Stimulated activated CD8-positive, alpha-beta memory T cell treated with anti-CD3 and anti-CD28 coated beads, Interleukin-12 subunit alpha, Interleukin-12 subunit beta, amount 100 ng/mL, for 4 hours (primary cell): ENCODE measurements around the gene SLC13A4.
"Not testable (repeated sequence)": the region's sequence is repeated elsewhere in the genome, so short reads cannot be mapped to it uniquely, and the experiment has no call there.

Experiments used
- DNase-seq: peaks from one replicate; pipeline ENCODE4 v3.0.0-alpha.2; 2020; ENCODE audit warnings: low read depth

Gene SLC13A4

DNA sequence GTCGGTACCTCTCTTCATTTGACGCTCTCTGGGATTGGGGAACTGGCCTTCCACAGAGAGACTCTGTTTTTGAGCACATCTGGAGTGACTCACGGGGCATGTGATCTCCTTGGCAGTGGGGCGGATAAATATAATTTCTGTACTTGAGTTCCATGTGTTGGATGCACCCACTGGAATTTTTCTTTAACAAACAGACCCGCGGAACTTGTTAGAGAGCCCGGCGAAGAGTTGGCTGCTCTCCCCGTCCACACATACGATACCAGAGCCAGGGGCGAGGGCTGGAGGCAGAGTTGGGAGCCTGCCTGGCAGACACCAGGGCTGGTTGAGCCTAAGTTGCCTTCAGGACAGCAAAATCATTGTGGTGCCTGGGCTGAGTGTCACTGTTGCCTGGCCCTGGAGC is 20.8 kb upstream of the SLC13A4 start, which contains the start of gene FAM180A:
Gene FAM180A (minus strand): TSS at position 44 of the 400 bp plus-strand sequence. CDS start 233 bp downstream, outside the sequence.
- DNase-seq, result no peak

GRCh38 chr7:135747366-135747765 is 19.4 kb upstream of the SLC13A4 start:
- DNase-seq, result no peak

DNA sequence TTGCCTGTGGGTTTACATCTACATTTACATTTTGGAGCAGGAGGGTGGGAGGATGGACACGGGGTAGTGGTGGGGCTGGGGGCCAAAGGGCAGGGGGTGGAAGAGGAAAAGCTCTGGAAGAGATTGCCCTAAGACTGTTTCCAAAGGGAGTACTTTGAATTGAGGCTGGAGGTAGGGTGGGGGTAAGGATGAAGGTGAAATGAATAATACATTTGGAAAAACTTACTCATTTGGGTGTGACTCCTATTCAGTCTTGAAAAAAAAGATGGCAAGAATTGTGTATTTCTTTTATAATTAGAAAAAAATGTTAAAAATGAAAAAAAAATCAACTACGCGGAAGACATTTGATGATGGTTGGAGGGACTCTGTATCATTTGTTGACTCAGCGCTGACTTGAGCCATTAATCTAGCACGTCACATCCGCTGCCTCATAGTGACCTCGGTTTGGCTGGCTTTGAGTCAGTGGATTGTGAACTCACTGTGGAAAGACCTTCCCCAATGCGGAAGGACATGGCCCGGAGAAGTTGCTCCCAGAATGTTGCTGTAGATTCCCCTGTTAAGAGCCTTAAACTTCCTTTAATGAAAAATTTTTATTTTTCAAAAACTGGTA is 17.8 kb upstream of the SLC13A4 start:
- no peak for DNase-seq

- DNase-seq, result no peak
Observed at GRCh38 chr7:135744938-135745702, 17.1 kb upstream of the SLC13A4 start.

DNA sequence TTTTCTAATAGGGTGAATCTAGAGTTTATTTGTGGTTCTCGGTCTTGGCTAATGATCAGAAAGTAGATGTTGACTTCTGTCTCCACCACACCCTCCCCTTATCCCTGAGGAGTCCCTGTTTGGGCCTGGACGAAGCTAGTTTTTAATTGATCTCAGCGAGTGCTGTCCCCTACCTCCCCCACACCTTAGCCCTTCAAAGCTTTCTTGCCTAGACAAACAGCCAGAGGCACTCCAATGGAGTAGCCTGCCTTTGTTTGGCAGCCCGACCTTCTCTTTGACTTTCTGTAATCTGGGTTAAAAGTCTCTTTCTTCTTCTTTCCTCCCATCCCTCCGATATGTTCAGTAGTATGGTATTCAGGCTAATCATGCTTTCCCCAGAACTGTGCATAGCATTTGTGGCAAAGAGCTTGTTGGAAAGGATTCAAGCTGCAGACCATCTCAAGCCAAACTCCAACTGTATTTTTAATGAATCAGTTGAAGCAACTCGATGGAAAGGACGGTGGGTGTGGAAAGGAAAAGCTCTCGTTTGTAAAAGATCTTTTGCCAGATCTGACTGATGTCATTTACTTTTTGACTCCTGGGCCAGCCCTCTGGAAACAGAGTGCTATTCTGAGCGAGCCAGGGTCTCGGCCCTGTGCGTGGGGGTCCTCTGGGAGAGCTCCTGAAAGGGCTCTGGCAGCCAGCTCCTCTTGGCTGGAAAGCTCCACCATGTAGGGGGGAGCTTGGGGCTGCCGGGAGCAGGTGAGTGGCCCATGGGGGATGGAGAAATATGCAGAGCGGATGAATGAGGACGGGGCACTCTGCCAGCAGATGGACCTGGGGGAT is 16.1 kb upstream of the SLC13A4 start:
- DNase-seq, result no peak

DNA sequence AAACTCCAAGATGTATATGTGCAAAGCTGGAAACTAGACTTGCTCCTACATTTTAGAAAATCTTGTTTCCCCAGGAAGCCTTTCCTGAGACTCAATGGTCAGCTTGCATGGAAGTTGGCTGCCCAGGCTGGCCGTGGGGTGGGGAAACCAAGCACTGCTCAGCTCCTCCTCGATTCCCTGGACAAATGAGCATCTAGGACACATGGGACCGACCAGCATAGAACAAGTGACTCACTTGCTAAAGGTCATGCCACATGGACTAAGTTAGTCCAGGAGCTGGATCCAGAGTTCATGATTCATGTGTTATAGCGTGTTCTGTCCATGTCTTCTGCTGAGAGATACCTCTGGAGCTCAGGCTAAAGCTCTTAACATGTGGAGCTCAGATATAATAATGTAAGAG is 14.4 kb upstream of the SLC13A4 start:
- no peak for DNase-seq

DNA sequence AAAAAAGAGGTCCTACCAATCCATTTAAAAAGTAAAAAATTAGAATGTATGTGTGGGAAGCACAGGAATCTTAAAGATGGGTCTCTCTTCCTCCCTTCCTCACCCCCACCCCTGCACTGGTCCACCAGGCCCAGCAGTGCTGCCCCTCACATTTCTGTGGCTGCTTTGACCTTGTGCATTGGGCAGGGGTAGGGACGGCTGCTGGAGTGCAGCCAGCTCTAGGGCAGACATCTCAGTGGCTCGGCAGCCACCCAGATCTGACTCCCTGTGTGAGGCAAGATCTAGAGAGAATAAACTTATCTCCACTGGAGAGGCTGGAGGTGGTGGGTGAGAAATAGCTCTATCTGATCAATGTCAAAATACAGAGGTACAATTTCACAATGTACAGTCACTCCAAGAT is 13.9 kb upstream of the SLC13A4 start:
- DNase-seq, result no peak

DNA sequence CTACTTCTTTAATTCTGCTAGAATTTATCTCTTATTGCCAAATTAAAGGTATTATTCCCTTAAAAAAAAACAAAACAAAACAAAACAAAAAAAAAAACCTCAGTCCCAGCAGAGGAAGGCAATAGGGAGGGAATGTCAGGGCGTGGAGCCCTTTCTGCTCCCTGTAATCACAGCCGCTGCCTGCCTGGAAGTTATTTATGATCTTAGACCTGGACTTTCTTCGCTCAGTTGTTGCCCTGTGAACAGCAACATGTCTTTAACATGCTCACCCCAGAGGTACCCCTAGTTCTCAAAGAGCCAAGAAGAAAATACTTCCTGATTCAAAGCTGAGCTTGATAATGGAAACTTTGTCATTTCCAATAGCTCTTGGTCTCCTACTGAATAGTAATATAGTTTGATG is 12.9 kb upstream of the SLC13A4 start:
- no peak for DNase-seq

DNA sequence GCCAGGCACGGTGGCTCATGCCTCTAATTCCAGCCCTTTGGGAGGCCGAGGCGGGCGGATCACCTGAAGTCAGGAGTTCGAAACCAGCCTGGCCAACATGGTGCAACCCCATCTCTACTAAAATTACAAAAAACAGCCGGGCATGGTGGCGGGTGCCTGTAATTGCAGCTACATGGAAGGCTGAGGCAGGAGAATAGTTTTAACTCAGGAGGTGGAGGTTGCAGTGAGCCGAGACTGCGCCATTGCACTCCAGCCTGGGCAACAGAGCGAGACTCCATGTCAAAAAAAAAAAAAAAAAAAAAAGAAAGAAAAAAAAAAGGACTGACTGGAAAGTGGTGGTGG is 9.3 kb upstream of the SLC13A4 start:
- not testable (repeated sequence) for DNase-seq

GRCh38 chr7:135736586-135737305 is 8.8 kb upstream of the SLC13A4 start:
- DNase-seq, result no peak

- DNase-seq, result no peak
Observed at GRCh38 chr7:135734343-135734689, 6.3 kb upstream of the SLC13A4 start.

DNA sequence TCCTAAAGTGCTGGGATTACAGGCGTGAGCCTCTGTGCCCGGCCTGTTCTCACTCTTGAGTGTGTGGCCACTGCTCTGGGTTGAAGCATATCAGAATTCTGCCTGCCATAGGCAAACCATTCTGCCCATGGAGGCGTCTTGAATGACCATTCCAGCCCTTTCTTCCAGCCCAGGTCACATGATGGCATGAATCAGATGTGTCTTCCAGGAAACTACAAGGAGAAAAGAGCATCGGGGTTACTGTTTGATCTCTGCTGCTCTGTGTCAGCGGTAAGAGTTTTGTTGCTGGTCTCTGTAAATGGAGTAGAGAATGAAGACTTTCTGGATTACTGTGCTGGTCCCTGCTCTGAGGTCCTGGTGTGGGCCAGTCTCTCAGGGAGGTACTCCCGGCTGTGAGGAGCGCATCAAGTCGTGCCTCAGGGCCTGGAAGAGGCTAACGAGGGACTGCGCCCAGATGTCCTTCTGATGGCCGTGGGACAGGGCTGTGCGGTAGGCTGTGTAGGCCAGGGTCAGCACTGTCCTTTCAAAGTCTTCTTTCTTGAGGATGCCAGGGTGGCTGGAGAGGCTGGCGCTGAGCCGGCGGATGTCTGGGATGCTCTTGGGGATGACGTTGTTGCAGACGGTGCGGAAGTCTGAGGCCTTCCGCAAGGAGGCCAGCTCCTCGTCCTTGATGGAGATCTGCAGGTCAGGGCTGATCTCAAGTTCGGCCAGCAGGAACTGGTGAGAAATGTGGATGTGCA is 5.8 kb upstream of the SLC13A4 start:
- no peak for DNase-seq

DNA sequence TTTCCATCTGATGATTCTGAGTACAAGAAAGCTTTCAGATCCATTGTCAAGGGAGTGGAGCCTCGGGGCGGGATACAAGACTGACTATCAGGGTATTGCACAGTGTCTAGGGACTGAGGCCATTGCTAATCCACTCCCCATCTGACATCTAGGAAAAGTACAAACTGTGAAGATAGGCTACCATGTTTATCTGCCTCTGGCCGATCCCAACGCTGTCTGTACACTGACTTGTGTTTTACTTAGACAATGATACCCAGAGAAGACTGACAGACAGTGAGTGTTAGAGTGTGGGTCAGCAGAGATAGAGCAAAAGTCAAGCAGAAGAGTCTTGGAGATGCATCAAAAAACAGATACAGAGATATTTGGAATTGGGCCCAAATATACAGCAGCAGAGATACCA is 3.1 kb upstream of the SLC13A4 start:
- DNase-seq, result no peak

- DNase-seq, result no peak
Observed at GRCh38 chr7:135729230-135729629, 1.2 kb upstream of the SLC13A4 start.

GRCh38 chr7:135726911-135727673 is 894 bp downstream of the SLC13A4 start:
- no peak for DNase-seq

- DNase-seq, result no peak
Observed at GRCh38 chr7:135726276-135726788, 1.7 kb downstream of the SLC13A4 start.

GRCh38 chr7:135723411-135723810 is 4.6 kb downstream of the SLC13A4 start:
- DNase-seq, result no peak

DNA sequence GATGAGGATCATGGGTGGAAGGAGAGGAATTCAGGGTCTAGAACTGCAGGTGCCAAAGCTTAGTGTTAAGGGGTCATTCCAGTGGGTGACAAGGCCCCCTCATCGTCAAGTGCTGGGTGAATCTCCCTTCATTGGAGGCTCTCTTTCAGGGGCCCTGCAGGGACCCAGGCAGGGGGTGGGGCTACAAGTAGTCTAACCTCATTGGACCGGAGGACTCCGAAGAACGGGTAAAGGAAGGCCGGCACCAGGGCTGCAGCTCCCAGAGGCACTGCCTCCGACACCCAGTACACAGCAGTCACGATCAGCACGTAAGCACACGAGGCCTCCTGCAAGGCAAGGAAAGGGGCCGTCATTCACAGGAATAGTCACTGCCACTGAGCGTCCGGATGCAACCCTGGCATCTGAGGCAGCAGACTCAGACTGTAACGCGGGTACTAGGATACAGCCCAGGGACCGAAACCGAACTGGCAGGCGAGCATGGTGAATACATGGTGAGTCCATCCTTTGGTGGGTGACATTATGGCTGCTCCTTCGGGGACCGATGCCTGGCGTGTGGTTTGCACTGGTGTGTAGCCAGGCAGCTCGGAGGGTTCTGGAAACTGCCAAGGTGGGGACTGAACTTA is 6.7 kb downstream of the SLC13A4 start:
- no peak for DNase-seq

DNA sequence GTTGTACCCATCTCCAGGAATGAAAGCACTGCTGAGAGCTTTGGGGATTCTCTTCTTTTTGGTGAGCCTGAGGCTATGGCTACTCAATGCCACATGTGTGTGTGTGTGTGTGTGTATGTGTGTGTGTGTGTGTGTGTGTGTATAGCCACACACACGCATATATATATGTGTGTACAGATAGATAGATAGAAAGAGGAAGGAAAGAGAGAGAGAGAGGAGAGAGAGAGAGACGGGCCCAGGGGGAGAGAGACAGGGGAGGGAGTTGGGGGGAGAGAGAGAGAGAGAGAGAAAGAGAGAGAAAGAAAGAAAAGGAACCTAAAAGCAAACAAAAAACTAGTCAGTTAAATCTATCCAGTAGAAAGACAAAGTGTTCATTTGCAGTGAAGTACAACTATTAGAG is 8.3 kb downstream of the SLC13A4 start:
- DNase-seq, result no peak

- no peak for DNase-seq
Observed at GRCh38 chr7:135718794-135719437, 9.1 kb downstream of the SLC13A4 start.
